ENCODE data around the gene FXYD4. TPM values are rescaled to one million over a fixed set of nuclear protein-coding genes. Genes with fewer than 3 reads are reported as not detected.

Gene FXYD4
- total RNA-seq, 2 experiments from 2014 or later: not detected

DNA sequence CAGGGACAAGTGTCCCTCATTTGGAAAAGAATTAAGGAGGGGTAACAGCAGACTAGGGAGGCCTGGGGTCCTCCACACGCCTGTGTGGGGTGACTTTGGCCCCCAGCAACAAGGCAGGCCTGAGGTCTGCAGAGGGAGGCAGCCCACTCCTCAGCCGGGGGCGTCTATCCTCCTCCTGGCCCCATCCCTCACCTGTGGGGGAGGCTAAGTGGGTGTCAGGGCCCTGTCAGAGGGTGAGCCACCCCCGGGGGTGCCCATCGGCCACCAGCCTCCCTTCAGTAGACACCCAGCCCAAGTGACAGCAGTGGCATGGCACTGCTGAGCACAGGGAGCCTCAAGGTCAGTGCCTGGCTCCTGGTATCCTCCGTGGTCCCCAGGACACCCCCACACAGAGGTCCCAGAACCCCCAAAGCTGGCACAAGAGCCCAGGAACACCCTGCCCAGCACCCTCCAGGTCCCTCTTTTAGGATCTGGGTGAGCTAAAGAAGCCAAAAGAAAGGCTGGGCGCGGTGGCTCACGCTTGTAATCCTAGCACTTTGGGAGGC lies 693 bp upstream of the FXYD4 start:
- no peaks in the 10 kb centered on the region for H3K9me3 Mint-ChIP-seq

DNA sequence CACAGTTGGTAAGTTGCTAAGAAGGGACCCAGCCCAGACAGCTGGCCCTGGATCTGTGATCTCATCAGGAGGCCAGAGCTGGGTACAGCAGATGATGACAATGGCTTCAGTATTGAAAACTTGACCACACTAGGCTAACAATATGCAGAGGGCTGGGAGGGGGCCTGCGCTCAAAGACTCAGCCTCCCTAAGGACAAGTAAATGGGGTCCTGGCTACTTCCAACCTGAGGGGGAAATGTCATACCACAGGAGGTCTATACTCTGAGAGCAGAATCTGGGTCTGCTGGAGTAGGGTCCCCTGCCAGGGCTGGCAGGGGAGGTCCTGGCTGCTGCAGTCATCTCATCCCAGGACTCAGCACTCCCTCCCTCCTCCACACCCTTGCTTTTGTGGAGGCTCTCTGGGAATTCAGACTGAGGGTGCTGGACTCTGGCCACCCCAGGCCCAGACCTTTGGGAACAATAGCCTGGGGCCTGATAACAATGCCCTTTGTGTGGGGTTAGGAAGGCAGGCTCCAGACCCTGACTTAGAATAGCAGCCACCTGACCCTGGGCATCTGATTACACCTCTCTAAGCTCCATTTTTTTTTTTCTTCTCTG lies 1.4 kb downstream of the FXYD4 start:
- no peak for DNase-seq
- H3K9me3 Mint-ChIP-seq: no peaks in the 10 kb centered on the region
- H3K4me3 Mint-ChIP-seq: no peak overlapping the region
- POLR2A ChIA-PET: no interaction called here
- H3K27me3 Mint-ChIP-seq: no peaks in the 10 kb centered on the region
- no peak overlapping the region for H3K27ac Mint-ChIP-seq
- peaks cover 13% of the 10 kb centered on the region for H3K4me1 Mint-ChIP-seq
- ATAC-seq (ENCODE audit: low read depth): no peak
- no peaks in the 10 kb centered on the region for H3K36me3 Mint-ChIP-seq

More for the DNA sequence above, 693 bp upstream of the FXYD4 start:
- H3K36me3 Mint-ChIP-seq: no peaks in the 10 kb centered on the region
- POLR2A ChIA-PET: interaction anchor here (0.6 kb wide), 1 partner anchor 10 kb away, joined by 3 read pairs; no protein-coding TSS in a partner anchor
- DNase-seq (no peak), ATAC-seq (ENCODE audit: low read depth) (no peak)
- peaks cover 13% of the 10 kb centered on the region for H3K4me1 Mint-ChIP-seq
- H3K4me3 Mint-ChIP-seq: no peak overlapping the region
- no peak overlapping the region for H3K27ac Mint-ChIP-seq
- no peaks in the 10 kb centered on the region for H3K27me3 Mint-ChIP-seq

- Mint-ChIP-seq H3K27me3 (no peaks in the 10 kb centered on the region), H3K36me3 (no peaks in the 10 kb centered on the region), H3K27ac (no peak overlapping the region), H3K4me1 (peaks cover 13% of the 10 kb centered on the region), H3K4me3 (no peak overlapping the region), H3K9me3 (no peaks in the 10 kb centered on the region)
- no peak for DNase-seq
- POLR2A ChIA-PET: no interaction called here
- ATAC-seq (ENCODE audit: low read depth): no peak
Measured at GRCh38 chr10:43373461-43373860, 2.0 kb downstream of the FXYD4 start.

DNA sequence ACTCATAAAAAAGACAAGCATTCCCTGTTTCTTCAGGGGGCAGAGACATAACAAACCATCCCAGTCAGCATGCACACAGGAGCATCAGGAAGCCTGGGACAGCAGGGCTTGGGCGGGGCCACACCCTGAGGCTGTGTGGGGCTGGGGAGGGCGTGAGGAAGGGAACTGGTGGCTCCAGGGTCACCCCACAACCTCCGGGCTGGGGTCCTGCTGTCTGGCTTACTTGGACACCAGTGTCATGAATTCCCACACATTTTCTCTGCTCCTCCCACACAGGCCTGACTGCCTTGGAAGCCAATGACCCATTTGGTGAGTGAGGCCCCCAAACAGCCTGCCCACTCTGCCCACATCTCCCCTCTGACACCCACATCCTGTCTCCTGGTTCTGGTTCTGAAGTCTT lies 2.8 kb downstream of the FXYD4 start:
- H3K9me3 Mint-ChIP-seq: no peaks in the 10 kb centered on the region
- POLR2A ChIA-PET: interaction anchor here (0.7 kb wide), 1 partner anchor 46 kb away, joined by 3 read pairs; no protein-coding TSS in a partner anchor
- ATAC-seq (ENCODE audit: low read depth): no peak

GRCh38 chr10:43375401-43376020 lies 4.1 kb downstream of the FXYD4 start:
- Mint-ChIP-seq H3K36me3 (no peaks in the 10 kb centered on the region), H3K27ac (no peak overlapping the region), H3K27me3 (no peaks in the 10 kb centered on the region), H3K4me1 (peaks cover 13% of the 10 kb centered on the region), H3K4me3 (no peak overlapping the region), H3K9me3 (no peaks in the 10 kb centered on the region)
- DNase-seq (no peak), ATAC-seq (ENCODE audit: low read depth) (no peak)
- POLR2A ChIA-PET: no interaction called here

More for the DNA sequence above, 2.8 kb downstream of the FXYD4 start:
- no peak for DNase-seq
- Mint-ChIP-seq H3K4me1 (peaks cover 13% of the 10 kb centered on the region), H3K27ac (no peak overlapping the region), H3K27me3 (no peaks in the 10 kb centered on the region), H3K36me3 (no peaks in the 10 kb centered on the region), H3K4me3 (peak overlapping the region; percentile 19)

- POLR2A ChIA-PET: no interaction called here
- no peak for DNase-seq
- ATAC-seq (ENCODE audit: low read depth): no peak
- Mint-ChIP-seq H3K4me1 (peaks cover 14% of the 10 kb centered on the region), H3K4me3 (no peak overlapping the region), H3K27me3 (no peaks in the 10 kb centered on the region), H3K27ac (no peak overlapping the region), H3K36me3 (no peaks in the 10 kb centered on the region), H3K9me3 (no peaks in the 10 kb centered on the region)
Measured at GRCh38 chr10:43376046-43376635, 4.7 kb downstream of the FXYD4 start.

DNA sequence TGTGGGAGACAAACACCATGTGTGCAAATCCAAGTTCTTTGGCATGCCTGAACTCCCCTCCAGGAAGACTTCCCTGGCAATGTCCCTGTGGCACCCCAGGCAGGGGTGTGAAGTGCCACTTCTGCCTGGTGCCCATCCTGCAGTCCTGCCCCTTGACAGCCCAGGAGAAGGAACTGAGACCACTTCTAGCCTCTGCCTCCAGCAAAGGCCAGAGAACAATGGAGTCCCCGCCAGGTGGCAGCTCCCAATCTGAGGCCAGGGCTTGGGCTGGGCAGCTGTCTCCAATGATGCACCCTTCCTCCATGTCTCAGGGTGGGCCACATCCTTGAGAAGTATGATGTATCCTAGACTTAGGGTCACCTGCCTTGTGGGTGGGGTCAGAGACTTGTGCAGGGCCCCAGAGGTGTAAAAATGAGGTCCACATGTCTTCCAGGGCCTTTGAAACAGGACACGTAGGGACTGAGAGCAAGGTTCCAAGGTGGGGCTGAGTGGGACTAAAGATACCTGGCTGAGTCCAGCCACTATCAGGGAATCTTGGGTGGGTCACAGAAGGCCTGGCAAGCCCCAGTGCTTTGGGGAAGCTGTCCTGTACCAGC lies 5.5 kb downstream of the FXYD4 start:
- DNase-seq (no peak), ATAC-seq (ENCODE audit: low read depth) (no peak)
- Mint-ChIP-seq H3K36me3 (no peaks in the 10 kb centered on the region), H3K27ac (no peak overlapping the region), H3K9me3 (no peaks in the 10 kb centered on the region), H3K27me3 (no peaks in the 10 kb centered on the region), H3K4me3 (no peak overlapping the region), H3K4me1 (peaks cover 14% of the 10 kb centered on the region)
- POLR2A ChIA-PET: no interaction called here

GRCh38 chr10:43377424-43377883 lies 6.0 kb downstream of the FXYD4 start:
- Mint-ChIP-seq H3K4me3 (no peak overlapping the region), H3K27me3 (no peaks in the 10 kb centered on the region), H3K4me1 (peaks cover 14% of the 10 kb centered on the region), H3K9me3 (no peaks in the 10 kb centered on the region), H3K36me3 (no peaks in the 10 kb centered on the region), H3K27ac (no peak overlapping the region)
- POLR2A ChIA-PET: no interaction called here
- no peak for DNase-seq
- no peak for ATAC-seq (ENCODE audit: low read depth)

DNA sequence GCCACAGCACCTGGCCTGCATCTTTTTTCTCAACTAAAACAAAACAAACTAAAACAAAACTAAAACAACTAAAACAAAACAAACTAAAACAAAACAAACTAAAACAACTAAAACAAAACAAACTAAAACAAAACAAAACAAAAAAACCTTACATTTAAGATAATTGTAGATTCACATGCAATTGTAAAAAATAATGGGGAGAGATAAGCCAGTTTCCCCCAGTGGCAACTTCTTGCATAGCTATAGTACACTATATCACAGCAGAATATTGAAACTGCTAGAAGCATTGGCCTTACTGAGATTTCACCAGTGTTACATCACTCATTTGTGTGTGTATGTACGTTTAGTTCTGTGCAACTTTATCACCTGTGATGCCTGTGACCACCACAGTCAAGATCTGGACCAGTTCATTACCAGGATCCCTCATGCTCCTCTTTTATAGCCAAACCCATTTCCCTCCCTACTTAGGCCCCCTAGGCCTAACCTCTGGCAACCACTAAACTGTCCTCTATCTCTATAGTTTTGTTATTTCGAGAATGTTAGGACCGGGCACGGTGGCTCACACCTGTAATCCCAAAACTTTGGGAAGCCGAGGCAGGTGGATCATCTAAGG lies 9.3 kb downstream of the FXYD4 start:
- Mint-ChIP-seq H3K27me3 (no peaks in the 10 kb centered on the region), H3K4me3 (no peak overlapping the region), H3K4me1 (peaks cover 6% of the 10 kb centered on the region), H3K9me3 (no peaks in the 10 kb centered on the region), H3K27ac (no peak overlapping the region), H3K36me3 (peaks cover 5% of the 10 kb centered on the region)
- no peak for DNase-seq
- ATAC-seq (ENCODE audit: low read depth): peak; percentile 35
- POLR2A ChIA-PET: interaction anchor here (0.6 to 1.2 kb wide), 2 partner anchors 9 to 24 kb away, joined by 3 to 5 read pairs; partner anchors contain the start of gene FXYD4

GRCh38 chr10:43383204-43383971 lies 12.0 kb downstream of the FXYD4 start:
- no peak for ATAC-seq (ENCODE audit: low read depth)
- peaks cover 26% of the 10 kb centered on the region for H3K36me3 Mint-ChIP-seq
- POLR2A ChIA-PET: interaction anchor here (1.1 to 1.3 kb wide), 2 partner anchors 13 to 24 kb away, joined by 4 to 5 read pairs; no protein-coding TSS in a partner anchor

DNA sequence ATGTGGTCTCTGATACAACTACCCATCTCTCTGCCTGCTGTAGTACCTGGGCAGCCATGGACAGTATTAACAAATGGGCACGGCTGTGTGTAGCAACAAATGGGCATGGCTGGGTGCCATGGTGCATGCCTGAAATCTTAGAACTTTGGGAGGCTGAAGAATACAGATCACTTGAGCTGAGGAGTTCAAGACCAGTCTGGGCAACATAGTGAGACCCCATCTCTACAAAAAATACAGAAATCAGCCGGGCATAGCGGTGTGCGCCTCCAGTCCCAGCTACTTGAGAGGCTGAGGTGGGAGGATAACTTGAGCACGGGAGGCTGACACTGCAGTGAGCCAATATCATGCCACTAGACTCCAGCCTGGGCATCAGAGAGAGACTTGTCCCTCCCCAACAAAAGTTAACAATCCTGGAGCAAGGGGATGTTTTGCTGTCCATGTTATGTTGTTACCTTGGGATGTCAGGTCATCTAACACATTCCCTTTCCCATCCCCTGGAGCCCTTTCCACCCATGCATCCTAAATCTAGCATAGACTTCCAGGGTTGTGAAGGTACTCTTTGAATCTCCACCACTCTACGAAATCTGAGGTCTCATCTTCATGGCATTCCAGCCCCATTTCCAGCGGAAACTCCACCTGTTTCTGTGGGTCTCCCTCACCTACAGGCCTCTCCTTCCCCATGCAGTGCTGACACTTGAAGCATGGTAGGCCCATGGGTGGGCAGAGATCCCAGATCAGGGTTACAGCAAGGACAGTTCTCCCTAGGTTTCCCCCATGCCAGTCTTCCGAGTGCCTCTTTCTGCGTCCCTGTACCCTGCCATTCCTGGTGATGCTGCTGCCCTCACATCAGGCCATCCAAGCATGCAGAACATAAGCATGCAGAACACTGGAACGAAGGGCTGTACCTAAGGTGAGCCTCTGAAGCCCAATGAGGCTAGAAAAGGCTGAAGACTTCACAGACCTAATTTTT lies 13.1 kb downstream of the FXYD4 start:
- ATAC-seq (ENCODE audit: low read depth): no peak
- H3K4me3 Mint-ChIP-seq: no peak overlapping the region
- no peak for DNase-seq
- peak overlapping the region; percentile 43 for H3K27ac Mint-ChIP-seq
- POLR2A ChIA-PET: interaction anchor here (0.5 to 1.9 kb wide), 5 partner anchors 9 to 67 kb away, joined by 3 to 7 read pairs (median 5); partner anchors contain the start of gene ZNF487
- H3K36me3 Mint-ChIP-seq: peaks cover 34% of the 10 kb centered on the region
- H3K4me1 Mint-ChIP-seq: peaks cover 25% of the 10 kb centered on the region
- H3K9me3 Mint-ChIP-seq: no peaks in the 10 kb centered on the region
- no peaks in the 10 kb centered on the region for H3K27me3 Mint-ChIP-seq

More at GRCh38 chr10:43383204-43383971, 12.0 kb downstream of the FXYD4 start:
- no peak for DNase-seq
- Mint-ChIP-seq H3K27ac (no peak overlapping the region), H3K27me3 (no peaks in the 10 kb centered on the region), H3K4me3 (no peak overlapping the region), H3K9me3 (no peaks in the 10 kb centered on the region), H3K4me1 (peaks cover 20% of the 10 kb centered on the region)

Data from activated naive CD8-positive, alpha-beta T cell treated with anti-CD3 and anti-CD28 coated beads, Interleukin-2, amount 10 ng/mL, durations not matched to agents 7 days and 5 days (primary cell).